Measurements from ENCODE around the gene MAML1. TPM values are rescaled to one million over a fixed set of nuclear protein-coding genes. Genes with fewer than 3 reads are reported as not detected.

Gene MAML1
- total RNA-seq, 1 donor from 2014 or later: 27.8 TPM

DNA sequence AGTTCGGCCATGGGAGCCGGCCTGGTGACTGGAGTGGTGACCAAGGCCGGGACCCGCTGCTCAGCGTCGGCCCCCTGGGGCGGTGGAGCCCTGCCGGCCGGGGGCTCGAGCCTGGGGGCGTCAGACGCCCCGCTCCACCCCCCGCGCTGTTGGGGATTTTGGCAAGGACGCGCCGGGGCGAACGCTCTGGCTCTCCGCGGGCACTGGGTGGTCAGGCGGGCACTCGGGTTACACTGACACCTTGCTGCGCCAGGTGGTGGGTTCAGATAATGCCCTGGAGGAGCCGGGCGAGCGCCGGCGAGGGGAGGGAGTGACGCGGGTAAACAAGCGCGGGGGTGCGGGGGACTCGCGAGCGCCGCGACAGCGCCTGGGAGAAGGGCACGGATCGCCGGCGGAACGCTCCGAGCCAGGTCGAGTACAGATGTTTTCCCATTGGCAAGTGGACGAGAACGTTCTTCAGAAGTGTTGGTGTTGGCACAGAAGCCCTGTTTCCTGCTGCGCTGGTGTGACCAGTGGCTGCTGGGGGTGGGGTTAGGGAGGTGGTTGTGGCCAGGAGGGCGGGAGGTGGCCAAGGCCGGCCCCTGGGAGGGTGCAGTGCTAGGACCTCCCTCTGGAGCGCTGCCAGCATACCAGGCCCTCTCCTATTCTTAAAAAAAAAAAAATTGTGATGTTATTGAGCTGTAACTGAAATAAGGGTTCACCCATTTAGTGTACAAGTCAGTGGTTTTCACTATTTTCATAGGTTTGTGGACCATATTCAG lies 88.9 kb downstream of the MAML1 start:
- Histone ChIP-seq H3K4me1 (peaks cover 83% of the 10 kb centered on the region), H3K27ac (peak overlapping the region; percentile 100), H3K4me3 (peak overlapping the region; percentile 97), H3K36me3 (peaks cover 46% of the 10 kb centered on the region), H3K27me3 (ENCODE audit: low read depth) (no peaks in the 10 kb centered on the region), H3K9me3 (no peaks in the 10 kb centered on the region)
- DNase-seq (peak; percentile 97), ATAC-seq (peak; percentile 81 to 88)
- TF ChIP-seq, protein P1, sequence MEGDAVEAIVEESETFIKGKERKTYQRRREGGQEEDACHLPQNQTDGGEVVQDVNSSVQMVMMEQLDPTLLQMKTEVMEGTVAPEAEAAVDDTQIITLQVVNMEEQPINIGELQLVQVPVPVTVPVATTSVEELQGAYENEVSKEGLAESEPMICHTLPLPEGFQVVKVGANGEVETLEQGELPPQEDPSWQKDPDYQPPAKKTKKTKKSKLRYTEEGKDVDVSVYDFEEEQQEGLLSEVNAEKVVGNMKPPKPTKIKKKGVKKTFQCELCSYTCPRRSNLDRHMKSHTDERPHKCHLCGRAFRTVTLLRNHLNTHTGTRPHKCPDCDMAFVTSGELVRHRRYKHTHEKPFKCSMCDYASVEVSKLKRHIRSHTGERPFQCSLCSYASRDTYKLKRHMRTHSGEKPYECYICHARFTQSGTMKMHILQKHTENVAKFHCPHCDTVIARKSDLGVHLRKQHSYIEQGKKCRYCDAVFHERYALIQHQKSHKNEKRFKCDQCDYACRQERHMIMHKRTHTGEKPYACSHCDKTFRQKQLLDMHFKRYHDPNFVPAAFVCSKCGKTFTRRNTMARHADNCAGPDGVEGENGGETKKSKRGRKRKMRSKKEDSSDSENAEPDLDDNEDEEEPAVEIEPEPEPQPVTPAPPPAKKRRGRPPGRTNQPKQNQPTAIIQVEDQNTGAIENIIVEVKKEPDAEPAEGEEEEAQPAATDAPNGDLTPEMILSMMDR (IDR thresholded peaks at IDR 0.05): no peak
- intact Hi-C loops (cut with DNase I): no loop called here

DNA sequence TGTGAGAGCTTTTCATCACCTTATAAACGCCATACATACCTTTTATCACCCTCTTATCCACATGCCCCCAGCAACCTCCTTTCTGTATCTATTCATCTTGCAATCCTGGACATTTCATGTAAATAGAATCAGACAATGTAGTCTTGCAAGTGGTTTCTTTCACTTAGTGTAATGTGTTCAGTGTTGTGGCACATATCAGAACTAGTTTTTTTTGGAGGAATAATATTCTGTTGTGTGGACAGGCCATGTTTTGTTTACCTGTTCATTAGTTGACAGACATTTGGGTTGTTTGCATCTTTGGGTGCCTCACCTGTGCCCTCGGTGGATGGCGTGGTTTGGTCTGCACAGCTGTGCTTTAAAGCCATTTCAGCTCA lies 89.4 kb downstream of the MAML1 start:
- Histone ChIP-seq H3K4me1 (peaks cover 83% of the 10 kb centered on the region), H3K27me3 (ENCODE audit: low read depth) (no peaks in the 10 kb centered on the region), H3K4me3 (peak overlapping the region; percentile 97), H3K9me3 (no peaks in the 10 kb centered on the region), H3K27ac (peak overlapping the region; percentile 100), H3K36me3 (peaks cover 51% of the 10 kb centered on the region)
- DNase-seq (peak; percentile 16), ATAC-seq (no peak)
- TF ChIP-seq, protein P1 (IDR thresholded peaks at IDR 0.05): no peak
- intact Hi-C loops (cut with DNase I): no loop called here

DNA sequence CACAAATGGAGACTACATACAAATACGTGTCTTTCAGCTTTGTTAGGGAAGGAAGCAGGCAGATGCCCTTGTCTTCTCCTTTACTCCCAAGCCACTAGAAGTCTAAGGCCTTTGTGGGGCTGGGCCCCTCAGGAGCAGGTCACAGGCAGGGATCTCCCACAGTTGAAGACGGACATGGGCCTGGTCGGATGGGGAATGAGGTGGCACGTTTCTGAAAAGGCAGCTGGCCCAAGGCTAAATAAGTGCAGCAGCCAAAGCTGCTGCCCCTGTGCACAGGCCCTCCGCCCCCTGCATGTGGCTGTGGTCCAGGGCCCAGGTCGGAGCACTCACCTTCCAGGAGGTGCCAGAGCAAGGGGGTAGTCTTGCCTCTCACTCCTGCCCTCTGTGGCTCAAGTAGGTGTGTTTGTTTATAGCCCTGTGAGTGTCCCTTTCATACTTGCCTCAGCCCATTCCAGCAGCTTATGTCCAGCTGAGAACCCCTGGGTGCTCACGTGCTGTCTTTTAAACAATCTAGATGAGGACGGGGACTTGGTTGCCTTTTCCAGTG lies 89.9 kb downstream of the MAML1 start:
- ATAC-seq: no peak
- intact Hi-C loops (cut with DNase I): no loop called here
- H3K36me3 ChIP-seq: peaks cover 56% of the 10 kb centered on the region
- H3K27ac ChIP-seq: peak overlapping the region; percentile 100
- peak; percentile 40 for DNase-seq
- H3K4me1 ChIP-seq: peaks cover 83% of the 10 kb centered on the region
- peak overlapping the region; percentile 97 for H3K4me3 ChIP-seq
- TF ChIP-seq, protein P1 (IDR thresholded peaks at IDR 0.05): no peak
- H3K27me3 ChIP-seq (ENCODE audit: low read depth): no peaks in the 10 kb centered on the region
- H3K9me3 ChIP-seq: no peaks in the 10 kb centered on the region

DNA sequence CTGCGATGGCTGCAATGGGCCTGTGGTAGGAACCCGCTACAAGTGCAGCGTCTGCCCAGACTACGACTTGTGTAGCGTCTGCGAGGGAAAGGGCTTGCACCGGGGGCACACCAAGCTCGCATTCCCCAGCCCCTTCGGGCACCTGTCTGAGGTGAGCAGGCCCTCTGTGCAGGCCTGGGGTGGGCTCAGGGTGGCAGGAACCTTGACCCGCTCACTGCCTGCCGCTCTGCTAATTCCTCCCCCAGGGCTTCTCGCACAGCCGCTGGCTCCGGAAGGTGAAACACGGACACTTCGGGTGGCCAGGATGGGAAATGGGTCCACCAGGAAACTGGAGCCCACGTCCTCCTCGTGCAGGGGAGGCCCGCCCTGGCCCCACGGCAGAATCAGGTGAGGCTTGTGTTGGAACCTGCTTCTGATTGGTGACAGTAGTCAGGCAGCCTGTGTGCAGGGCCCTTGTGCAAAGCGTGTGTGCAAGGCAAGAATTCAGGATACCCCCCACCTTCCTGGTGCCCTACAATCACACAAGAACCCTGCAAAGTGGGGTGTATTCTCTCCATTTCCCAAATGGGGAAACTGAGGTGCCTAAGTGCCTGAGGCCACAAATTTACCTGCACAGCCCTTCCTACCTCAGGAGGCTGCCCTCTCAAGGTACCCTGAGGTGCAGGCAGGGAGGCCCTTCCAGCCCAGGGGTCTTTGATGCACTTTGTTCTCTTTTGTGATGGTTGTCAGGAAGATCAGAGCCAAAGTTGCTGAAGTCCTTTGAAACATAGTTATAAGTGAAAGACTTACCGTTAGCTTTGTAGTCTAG lies 91.5 kb downstream of the MAML1 start:
- DNase-seq: peak; percentile 42
- H3K27me3 ChIP-seq (ENCODE audit: low read depth): no peaks in the 10 kb centered on the region
- H3K4me1 ChIP-seq: peaks cover 75% of the 10 kb centered on the region
- H3K36me3 ChIP-seq: peaks cover 72% of the 10 kb centered on the region
- ATAC-seq: no peak
- no peaks in the 10 kb centered on the region for H3K9me3 ChIP-seq
- peak overlapping the region; percentile 97 for H3K4me3 ChIP-seq
- H3K27ac ChIP-seq: no peak overlapping the region
- intact Hi-C loops (cut with DNase I): no loop called here
- TF ChIP-seq, protein P1 (IDR thresholded peaks at IDR 0.05): no peak

DNA sequence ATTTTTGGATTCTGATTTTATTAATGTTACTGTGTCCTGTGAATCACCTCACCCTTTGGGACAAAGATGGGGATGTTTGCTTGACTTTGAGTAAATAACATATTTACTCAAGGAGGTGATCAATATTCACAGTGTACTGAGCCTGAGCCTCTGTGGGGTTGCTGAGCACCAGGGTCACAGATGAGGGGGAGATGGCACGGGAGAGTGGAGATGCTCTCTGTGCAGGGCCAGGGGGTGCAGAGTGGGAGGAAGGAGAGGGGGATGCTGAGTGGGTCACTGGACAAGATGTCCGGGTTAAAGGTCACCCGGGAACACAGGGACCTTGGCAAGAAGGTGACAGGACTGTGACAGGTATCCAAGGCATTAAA lies 92.1 kb downstream of the MAML1 start:
- H3K27ac ChIP-seq: no peak overlapping the region
- H3K27me3 ChIP-seq (ENCODE audit: low read depth): no peaks in the 10 kb centered on the region
- peaks cover 78% of the 10 kb centered on the region for H3K36me3 ChIP-seq
- H3K4me1 ChIP-seq: peaks cover 69% of the 10 kb centered on the region
- intact Hi-C loops (cut with DNase I): no loop called here
- H3K9me3 ChIP-seq: no peaks in the 10 kb centered on the region
- ATAC-seq: no peak
- no peak overlapping the region for H3K4me3 ChIP-seq
- TF ChIP-seq, protein P1 (IDR thresholded peaks at IDR 0.05): no peak
- no peak for DNase-seq

Measured in lower lobe of right lung (tissue), 2 donors.